Stimulated activated CD4-positive, alpha-beta T cell treated with anti-CD3 and anti-CD28 coated beads, Interleukin-1b, Interleukin-23, amount 100 ng/mL, for 48 hours (primary cell): ENCODE results near the gene GRID1.
"Not testable (repeated sequence)": the region's sequence is repeated elsewhere in the genome, so short reads cannot be mapped to it uniquely, and the experiment has no call there.

Experiments used
- DNase-seq: peaks from one replicate; pipeline ENCODE4 v3.0.0-alpha.2; 2020

GRID1 gene

GRCh38 chr10:86055928-86056327, 310.7 kb downstream of the GRID1 start:
- no peak for DNase-seq

- no peak for DNase-seq
Measured at GRCh38 chr10:86053675-86054074, 312.9 kb downstream of the GRID1 start.

- no peak for DNase-seq
Measured at GRCh38 chr10:86051586-86051985, 315.0 kb downstream of the GRID1 start.

GRCh38 chr10:86049442-86049841, 317.2 kb downstream of the GRID1 start:
- no peak for DNase-seq

GRCh38 chr10:86048973-86049372, 317.6 kb downstream of the GRID1 start:
- DNase-seq: no peak

- DNase-seq: no peak
Measured at GRCh38 chr10:86048571-86048970, 318.0 kb downstream of the GRID1 start.

GRCh38 chr10:86047588-86047987, 319.0 kb downstream of the GRID1 start:
- DNase-seq: peak; percentile 35

- peak; percentile 48 for DNase-seq
Measured at GRCh38 chr10:86046845-86047460, 319.6 kb downstream of the GRID1 start.

- no peak for DNase-seq
Measured at GRCh38 chr10:86045896-86046295, 320.7 kb downstream of the GRID1 start.

GRCh38 chr10:86044029-86044428, 322.6 kb downstream of the GRID1 start:
- DNase-seq: no peak

GRCh38 chr10:86043236-86043635, 323.4 kb downstream of the GRID1 start:
- no peak for DNase-seq

GRCh38 chr10:86042161-86042560, 324.4 kb downstream of the GRID1 start:
- DNase-seq: no peak

GRCh38 chr10:86041116-86041515, 325.5 kb downstream of the GRID1 start:
- no peak for DNase-seq

- DNase-seq: no peak
Measured at GRCh38 chr10:86038371-86038770, 328.2 kb downstream of the GRID1 start.

- DNase-seq: no peak
Measured at GRCh38 chr10:86037096-86037495, 329.5 kb downstream of the GRID1 start.

- no peak for DNase-seq
Measured at GRCh38 chr10:86036544-86036831, 330.1 kb downstream of the GRID1 start.

GRCh38 chr10:86035791-86036543, 330.6 kb downstream of the GRID1 start:
- DNase-seq: no peak

GRCh38 chr10:86034710-86035109, 331.9 kb downstream of the GRID1 start:
- DNase-seq: no peak

GRCh38 chr10:86033581-86033980, 333.0 kb downstream of the GRID1 start:
- DNase-seq: no peak

GRCh38 chr10:86032087-86032486, 334.5 kb downstream of the GRID1 start:
- not testable (repeated sequence) for DNase-seq

GRCh38 chr10:86030312-86030711, 336.3 kb downstream of the GRID1 start:
- DNase-seq: no peak

- DNase-seq: no peak
Measured at GRCh38 chr10:86027346-86027745, 339.2 kb downstream of the GRID1 start.

- no peak for DNase-seq
Measured at GRCh38 chr10:86025509-86025908, 341.1 kb downstream of the GRID1 start.

- no peak for DNase-seq
Measured at GRCh38 chr10:86024281-86025041, 342.1 kb downstream of the GRID1 start.
